Duodenal mucosa (tissue), 2 donors: ENCODE data around the gene C12orf54.
"Not testable (repeated sequence)": the region's sequence is repeated elsewhere in the genome, so short reads cannot be mapped to it uniquely, and the experiment has no call there.

Experiments used
- H3K27ac ChIP-seq: one replicate; pipeline ENCODE4 v1.7.0; 2013; ENCODE audit warnings: low read depth, low read length
- H3K27me3 ChIP-seq, 2 donors: one replicate each; pipeline ENCODE4 v1.7.0; 2013; ENCODE audit warnings: low read length in 2 of 2, control low read depth in 1 of 2; ENCODE audit not compliant: insufficient read depth in 2 of 2, control insufficient read depth in 1 of 2
- H3K36me3 ChIP-seq, 2 donors: one replicate each; pipeline ENCODE4 v1.7.0; 2013; ENCODE audit warnings: low read length in 2 of 2, control low read depth in 1 of 2; ENCODE audit not compliant: insufficient read depth in 2 of 2, control insufficient read depth in 1 of 2
- H3K4me1 ChIP-seq, 2 donors: one replicate each; pipeline ENCODE4 v1.7.0; 2013; ENCODE audit warnings: low read length in 2 of 2, control low read depth in 1 of 2; ENCODE audit not compliant: insufficient read depth in 2 of 2, control insufficient read depth in 1 of 2
- H3K4me3 ChIP-seq, 2 donors: one replicate each; pipeline ENCODE4 v1.7.0; 2013; ENCODE audit warnings: low read length in 2 of 2, low read depth in 1 of 2
- H3K9ac ChIP-seq, 2 donors: one replicate each; pipeline ENCODE4 v1.7.0; 2013; ENCODE audit warnings: low read length in 2 of 2, low read depth in 1 of 2
- H3K9me3 ChIP-seq, 2 donors: one replicate each; pipeline ENCODE4 v1.7.0; 2013; ENCODE audit warnings: low read length in 2 of 2, control low read depth in 1 of 2; ENCODE audit not compliant: control insufficient read depth in 1 of 2

C12orf54 gene

DNA sequence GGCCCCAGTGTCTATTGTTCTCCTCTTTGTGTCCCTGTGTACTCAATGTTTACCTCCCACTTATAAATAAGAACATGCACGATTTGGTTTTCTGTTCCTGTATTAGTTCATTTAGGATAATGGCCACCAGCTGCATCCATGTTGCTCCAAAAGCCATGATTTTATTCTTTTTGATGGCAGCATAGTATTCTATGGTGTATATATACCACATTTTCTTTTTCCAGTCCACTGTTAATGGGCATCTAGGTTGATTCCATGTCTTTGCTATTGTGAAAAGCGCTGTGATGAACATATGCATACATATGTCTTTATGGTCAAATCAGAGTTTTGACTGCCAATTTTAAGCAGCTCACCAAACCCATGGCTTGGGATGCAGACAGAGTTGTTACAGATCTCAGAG, 27.2 kb upstream of the C12orf54 start:
- no peaks in the 10 kb centered on the region for H3K4me1 ChIP-seq
- no peak overlapping the region for H3K27ac ChIP-seq
- H3K27me3 ChIP-seq, result no peaks in the 10 kb centered on the region
- H3K9me3 ChIP-seq, result no peaks in the 10 kb centered on the region
- H3K36me3 ChIP-seq, result no peaks in the 10 kb centered on the region
- no peak overlapping the region for H3K9ac ChIP-seq
- no peak overlapping the region for H3K4me3 ChIP-seq

DNA sequence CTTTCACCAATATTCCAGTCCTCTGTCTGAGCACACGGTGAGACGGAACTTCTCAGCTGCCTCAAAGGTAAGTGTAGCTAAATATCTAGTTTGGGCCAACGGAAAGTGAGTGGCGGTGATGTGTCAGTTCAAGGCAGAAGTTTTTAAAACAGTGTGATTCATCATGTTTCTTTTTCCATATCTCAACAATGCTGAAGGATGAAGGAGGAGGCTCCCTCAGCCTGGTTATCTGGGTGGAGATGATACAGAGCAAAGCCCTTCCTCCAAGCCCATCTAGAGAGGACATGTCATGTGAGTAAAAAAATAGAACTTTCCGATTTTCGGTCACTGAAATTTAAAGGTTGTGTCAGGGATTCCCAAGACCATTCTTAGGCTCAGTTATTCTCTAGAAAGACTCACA, 23.0 kb upstream of the C12orf54 start:
- no peak overlapping the region for H3K27ac ChIP-seq
- no peaks in the 10 kb centered on the region for H3K9me3 ChIP-seq
- no peak overlapping the region for H3K9ac ChIP-seq
- H3K36me3 ChIP-seq, result no peaks in the 10 kb centered on the region
- no peaks in the 10 kb centered on the region for H3K27me3 ChIP-seq
- no peaks in the 10 kb centered on the region for H3K4me1 ChIP-seq
- no peak overlapping the region for H3K4me3 ChIP-seq

DNA sequence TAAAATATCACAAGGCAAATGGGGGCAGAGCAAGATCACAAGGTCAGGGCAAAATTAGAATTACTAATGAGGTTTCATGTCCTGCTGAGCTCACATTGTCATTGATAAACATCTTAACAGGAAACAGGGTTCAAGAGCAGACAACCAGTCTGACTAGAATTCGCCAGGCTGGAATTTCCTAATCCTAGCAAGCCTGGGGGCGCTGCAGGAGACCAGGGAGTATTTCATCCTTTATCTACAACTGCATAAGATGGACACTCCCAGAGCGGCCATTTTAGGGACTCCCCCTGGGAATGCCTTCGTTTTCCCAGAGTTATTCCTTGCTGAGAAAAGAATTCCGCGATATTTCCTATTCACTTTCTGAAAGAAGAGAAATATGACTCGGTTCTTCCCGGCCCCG, 13.3 kb upstream of the C12orf54 start:
- not testable (repeated sequence) for H3K9ac ChIP-seq, H3K27me3 ChIP-seq, H3K27ac ChIP-seq, H3K4me3 ChIP-seq, H3K4me1 ChIP-seq, H3K36me3 ChIP-seq
- H3K9me3 ChIP-seq, result peaks cover 11 to 12% of the 10 kb centered on the region in 2 donors

GRCh38 chr12:48472259-48472658, 10.0 kb upstream of the C12orf54 start, which contains the start of gene ANP32D:
Gene ANP32D, plus strand, starts transcription at chr12:48472559. Its CDS starts 106 bp downstream, at chr12:48472665.
- Histone ChIP-seq H3K27ac (no peak within 1 kb of the TSS), H3K9ac (no peak within 1 kb of the TSS), H3K36me3 (no peaks in the 10 kb centered on the region), H3K27me3 (no peaks in the 10 kb centered on the region), H3K9me3 (peaks cover 11 to 12% of the 10 kb centered on the region in 2 donors), H3K4me3 (no peak within 1 kb of the TSS), H3K4me1 (no peaks in the 10 kb centered on the region)

DNA sequence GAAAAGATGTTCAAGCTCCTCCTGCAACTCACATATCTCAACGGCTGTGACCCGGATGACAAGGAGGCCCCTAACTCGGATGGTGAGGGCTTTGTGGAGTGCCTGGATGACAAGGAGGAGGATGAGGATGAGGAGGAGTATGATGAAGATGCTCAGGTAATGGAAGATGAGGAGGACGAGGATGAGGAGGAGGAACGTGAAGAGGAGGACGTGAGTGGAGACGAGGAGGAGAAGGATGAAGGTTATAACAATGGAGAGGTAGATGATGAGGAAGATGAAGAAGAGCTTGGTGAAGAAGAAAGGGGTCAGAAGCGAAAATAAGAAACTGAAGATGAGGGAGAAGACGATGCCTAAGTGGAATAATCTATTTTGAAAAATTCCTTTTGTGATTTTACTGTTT, 9.2 kb upstream of the C12orf54 start:
- Histone ChIP-seq H3K9ac (no peak overlapping the region), H3K27me3 (no peaks in the 10 kb centered on the region), H3K4me3 (no peak overlapping the region), H3K36me3 (no peaks in the 10 kb centered on the region), H3K27ac (no peak overlapping the region), H3K4me1 (no peaks in the 10 kb centered on the region), H3K9me3 (peaks cover 11% of the 10 kb centered on the region in 2 donors)

DNA sequence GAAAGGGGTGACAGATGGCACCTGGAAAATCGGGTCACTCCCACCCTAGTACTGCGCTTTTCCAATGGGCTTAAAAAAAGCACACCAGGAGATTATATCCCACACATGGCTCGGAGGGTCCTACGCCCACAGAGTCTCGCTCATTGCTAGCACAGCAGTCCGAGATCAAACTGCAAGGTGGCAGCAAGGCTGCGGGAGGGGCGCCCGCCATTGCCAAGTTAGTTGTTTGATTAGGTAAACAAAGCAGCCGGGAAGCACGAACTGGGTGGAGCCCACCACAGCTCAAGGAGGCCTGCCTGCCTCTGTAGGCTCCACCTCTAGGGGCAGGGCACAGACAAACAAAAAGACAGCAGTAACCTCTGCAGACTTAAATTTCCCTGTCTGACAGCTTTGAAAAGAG, 7.8 kb upstream of the C12orf54 start:
- not testable (repeated sequence) for H3K27ac ChIP-seq

DNA sequence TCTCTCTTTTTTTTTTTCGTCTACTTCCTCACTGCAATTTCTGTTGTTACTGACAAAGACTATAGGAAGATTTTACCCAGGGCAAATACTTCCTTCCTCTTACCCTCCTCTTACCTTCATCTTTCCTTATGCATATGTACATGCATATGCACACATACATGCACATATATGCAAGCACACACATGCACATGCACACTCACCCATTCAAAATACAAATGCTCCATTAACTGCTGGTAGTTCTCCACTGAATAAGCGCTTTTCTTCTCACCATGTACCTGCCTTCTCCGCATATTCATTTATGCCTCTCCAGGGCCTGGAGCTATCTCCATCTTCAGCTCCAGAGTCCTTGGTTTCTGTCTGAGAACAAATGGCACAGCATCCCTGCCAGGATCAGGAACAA, 632 bp downstream of the C12orf54 start:
- H3K9ac ChIP-seq, result no peak overlapping the region
- no peaks in the 10 kb centered on the region for H3K4me1 ChIP-seq
- no peaks in the 10 kb centered on the region for H3K36me3 ChIP-seq
- no peak overlapping the region for H3K27ac ChIP-seq
- no peak overlapping the region for H3K4me3 ChIP-seq
- no peaks in the 10 kb centered on the region for H3K27me3 ChIP-seq
- H3K9me3 ChIP-seq, result no peaks in the 10 kb centered on the region

More for the DNA sequence above, 7.8 kb upstream of the C12orf54 start:
- H3K4me1 ChIP-seq, H3K9ac ChIP-seq, H3K36me3 ChIP-seq, H3K9me3 ChIP-seq, H3K4me3 ChIP-seq, H3K27me3 ChIP-seq: not testable (repeated sequence)

- no peaks in the 10 kb centered on the region for H3K36me3 ChIP-seq
- no peaks in the 10 kb centered on the region for H3K4me1 ChIP-seq
- no peak overlapping the region for H3K27ac ChIP-seq
- H3K9ac ChIP-seq, result no peak overlapping the region
- no peaks in the 10 kb centered on the region for H3K9me3 ChIP-seq
- H3K27me3 ChIP-seq, result no peaks in the 10 kb centered on the region
- H3K4me3 ChIP-seq, result no peak overlapping the region
Observed at GRCh38 chr12:48486261-48486660, 4.0 kb downstream of the C12orf54 start.

DNA sequence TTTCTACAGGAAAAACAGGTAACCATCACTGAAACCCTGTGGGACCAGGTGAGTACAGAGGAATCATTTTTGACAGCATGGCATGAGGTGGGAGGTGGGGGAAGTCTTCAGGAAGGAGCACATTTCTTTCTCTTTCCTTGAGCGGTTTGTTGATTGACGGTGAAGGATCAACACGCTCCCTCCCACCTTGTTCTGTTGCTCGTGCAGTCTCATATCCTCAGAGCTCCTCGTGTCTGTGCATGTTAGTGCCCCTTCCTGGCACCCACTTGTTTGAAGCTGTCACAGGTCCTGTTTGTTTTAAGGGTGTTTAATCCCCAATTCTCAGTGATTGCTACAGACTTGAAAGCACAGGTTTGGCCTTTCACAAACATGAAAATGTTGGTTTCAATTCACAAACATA, 4.4 kb downstream of the C12orf54 start:
- Histone ChIP-seq H3K9ac (no peak overlapping the region), H3K4me3 (no peak overlapping the region), H3K36me3 (no peaks in the 10 kb centered on the region), H3K9me3 (no peaks in the 10 kb centered on the region), H3K4me1 (no peaks in the 10 kb centered on the region), H3K27ac (no peak overlapping the region), H3K27me3 (no peaks in the 10 kb centered on the region)

DNA sequence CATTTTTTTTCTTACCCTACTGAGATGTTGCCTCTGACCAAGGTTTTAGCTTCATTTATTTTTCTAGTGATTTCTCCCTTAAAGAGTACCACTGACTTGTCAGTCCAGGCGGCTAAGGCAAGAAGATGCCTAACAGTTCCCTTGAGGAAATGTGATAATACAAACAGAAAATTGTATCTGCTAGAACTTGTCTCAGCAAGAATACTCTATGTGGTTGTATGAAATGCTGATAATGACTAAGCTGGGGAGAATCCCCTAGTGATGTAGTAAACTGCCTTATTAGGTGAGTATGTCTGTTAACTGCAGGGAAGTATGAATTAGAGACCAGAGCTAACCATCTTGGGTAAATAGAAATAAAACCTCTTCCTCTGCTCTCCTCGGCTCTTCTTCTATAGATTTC, 6.7 kb downstream of the C12orf54 start:
- Histone ChIP-seq H3K36me3 (no peaks in the 10 kb centered on the region), H3K4me1 (no peaks in the 10 kb centered on the region), H3K9ac (no peak overlapping the region), H3K9me3 (no peaks in the 10 kb centered on the region), H3K27ac (no peak overlapping the region), H3K27me3 (no peaks in the 10 kb centered on the region), H3K4me3 (no peak overlapping the region)

DNA sequence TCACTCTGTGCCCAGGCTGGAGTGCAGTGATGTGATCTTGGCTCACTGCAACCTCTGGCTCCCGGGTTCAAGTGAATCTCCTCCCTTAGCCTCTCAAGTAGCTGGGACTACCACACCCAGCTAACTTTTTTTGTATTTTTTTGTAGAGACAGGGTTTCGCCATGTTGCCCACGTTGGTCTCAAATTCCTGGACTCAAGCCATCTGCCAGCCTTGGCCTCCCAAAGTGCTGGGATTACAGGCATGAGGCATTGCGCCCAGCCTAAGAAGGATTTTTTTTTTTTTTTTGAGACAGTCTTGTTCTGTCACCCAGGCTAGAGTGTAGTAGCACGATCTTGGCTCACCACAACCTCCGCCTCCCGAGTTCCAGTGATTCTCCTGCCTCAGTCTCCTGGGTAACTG, 7.2 kb downstream of the C12orf54 start:
- not testable (repeated sequence) for H3K9me3 ChIP-seq, H3K27me3 ChIP-seq, H3K27ac ChIP-seq, H3K4me3 ChIP-seq, H3K9ac ChIP-seq, H3K36me3 ChIP-seq, H3K4me1 ChIP-seq
